Gastrocnemius medialis (tissue), 4 donors: ENCODE data around the gene NSMCE1. TPM values are rescaled to one million over a fixed set of nuclear protein-coding genes. Genes with fewer than 3 reads are reported as not detected.
A peak's percentile ranks its signal among the peaks of the same experiment; 100 is the strongest.
"Not testable (repeated sequence)": the region's sequence is repeated elsewhere in the genome, so short reads cannot be mapped to it uniquely, and the experiment has no call there.

ENCODE experiments used
- ATAC-seq, 2 donors: fragments of 150-250 bp; one replicate each; pipeline ENCODE4 v1.9.1; 2016
- DNase-seq, 2 donors: peaks; one replicate each; pipeline ENCODE4 v3.0.0-alpha.2; 2019
- H3K27ac ChIP-seq, 4 donors: fragments of 200-600 bp; sonication (generic); 1 replicate in 1 of 4; 2 replicates in 3 of 4; pipeline ENCODE4 v1.5.1; 2016 to 2018; ENCODE audit warnings: mild to moderate bottlenecking in 2 of 4, moderate library complexity in 1 of 4
- H3K27me3 ChIP-seq, 3 donors: fragments of 200-600 bp; sonication (generic) in 2 of 3; 1 replicate in 1 of 3; 2 replicates in 2 of 3; pipeline versions ENCODE4 v1.5.1 to v1.6.0; 2016 to 2019; ENCODE audit warnings: mild to moderate bottlenecking in 1 of 3, moderate library complexity in 1 of 3
- H3K36me3 ChIP-seq, 2 donors: fragments of 200-600 bp; sonication (generic) in 1 of 2; one replicate each; pipeline ENCODE4 v1.5.1; 2017 to 2018
- H3K4me1 ChIP-seq, 2 donors: fragments of 200-600 bp; sonication (generic) in 1 of 2; one replicate each; pipeline ENCODE4 v1.5.1; 2016 to 2017; ENCODE audit warnings: mild to moderate bottlenecking in 2 of 2
- H3K4me3 ChIP-seq, 4 donors: fragments of 200-600 bp; sonication (generic) in 3 of 4; 1 replicate in 1 of 4; 2 replicates in 3 of 4; pipeline ENCODE4 v1.5.1; 2016 to 2019; ENCODE audit warnings: mild to moderate bottlenecking in 2 of 4
- H3K9me3 ChIP-seq, 3 donors: fragments of 200-600 bp; sonication (generic) in 2 of 3; 1 replicate in 1 of 3; 2 replicates in 2 of 3; pipeline ENCODE4 v1.5.1; 2016 to 2019
- CTCF ChIP-seq, 5 experiments: fragments of 450-650 bp in 3 of 5; fragments of 200-600 bp in 2 of 5; sonication (generic) in 2 of 5; IDR thresholded peaks in 4 of 5; conservative IDR thresholded peaks in 1 of 5; 1 replicate in 4 of 5; 2 replicates in 1 of 5; pipeline ENCODE4 v1.5.1; 2016 to 2019; ENCODE audit warnings: antibody characterized with exemption in 5 of 5, mild to moderate bottlenecking in 3 of 5, moderate library complexity in 3 of 5
- POLR2A ChIP-seq, 2 donors: fragments of 450-650 bp; IDR thresholded peaks; one replicate each; pipeline ENCODE4 v1.6.1; 2017; ENCODE audit warnings: antibody characterized with exemption in 2 of 2, mild to moderate bottlenecking in 2 of 2, moderate library complexity in 2 of 2
- in situ Hi-C, 4 donors: fragments of 200-750 bp; cut with MboI; loops; one replicate each; pipeline versions ENCODE4 v1.15.0 to v1.8.0; 2017; ENCODE audit warnings: low sequenced_read_pairs in 4 of 4
- intact Hi-C: fragments of 100-400 bp; cut with DNase I; formaldehyde crosslinking; loops from one replicate; pipeline ENCODE4 v1.15.1; 2023; ENCODE audit warnings: low total_unique reads
- total RNA-seq, 4 donors: library from RNA; depleted of rRNA; stranded (reverse); fragments of >200 nt; gene quantifications; one replicate each; pipeline versions ENCODE4 v1.1.0 to v1.2.3, GENCODE V29; 2016

Gene NSMCE1
- total RNA-seq, 4 donors from 2014 or later: 20.2 to 29.1 (median 22.0) TPM

- no peak for DNase-seq
- H3K36me3 ChIP-seq: no peaks in the 10 kb centered on the region
- peaks cover 0 to 4% of the 10 kb centered on the region in 2 donors for H3K4me1 ChIP-seq
- no peak for ATAC-seq
- H3K27ac ChIP-seq: no peak overlapping the region
- TF ChIP-seq CTCF (IDR thresholded peaks at IDR 0.05 in 4 of 5, conservative IDR thresholded peaks at IDR 0.05 in 1 of 5) (no peak), POLR2A (IDR thresholded peaks at IDR 0.05) (no peak)
- H3K4me3 ChIP-seq: no peak overlapping the region
- intact Hi-C loops (no loop called here), in situ Hi-C loops (no loop called here)
- no peaks in the 10 kb centered on the region for H3K9me3 ChIP-seq
- H3K27me3 ChIP-seq: no peaks in the 10 kb centered on the region
Measured at GRCh38 chr16:27273330-27273669, 4.7 kb upstream of the NSMCE1 start.

- H3K36me3 ChIP-seq, H3K9me3 ChIP-seq, intact Hi-C loops, H3K27me3 ChIP-seq, in situ Hi-C loops, DNase-seq, ATAC-seq, H3K4me3 ChIP-seq, H3K27ac ChIP-seq, H3K4me1 ChIP-seq: not testable (repeated sequence)
Measured at GRCh38 chr16:27272697-27273096, 4.1 kb upstream of the NSMCE1 start.

- Histone ChIP-seq H3K4me3 (no peak overlapping the region), H3K36me3 (no peaks in the 10 kb centered on the region), H3K27ac (no peak overlapping the region), H3K9me3 (no peaks in the 10 kb centered on the region), H3K27me3 (no peaks in the 10 kb centered on the region), H3K4me1 (peaks cover 0 to 8% of the 10 kb centered on the region in 2 donors)
- ATAC-seq (no peak), DNase-seq (no peak)
- in situ Hi-C loops (no loop called here), intact Hi-C loops (no loop called here)
- TF ChIP-seq POLR2A (IDR thresholded peaks at IDR 0.05): no peak
- TF ChIP-seq CTCF (IDR thresholded peaks at IDR 0.05 in 4 of 5, conservative IDR thresholded peaks at IDR 0.05 in 1 of 5): no peak
Measured at GRCh38 chr16:27272076-27272475, 3.5 kb upstream of the NSMCE1 start.

DNA sequence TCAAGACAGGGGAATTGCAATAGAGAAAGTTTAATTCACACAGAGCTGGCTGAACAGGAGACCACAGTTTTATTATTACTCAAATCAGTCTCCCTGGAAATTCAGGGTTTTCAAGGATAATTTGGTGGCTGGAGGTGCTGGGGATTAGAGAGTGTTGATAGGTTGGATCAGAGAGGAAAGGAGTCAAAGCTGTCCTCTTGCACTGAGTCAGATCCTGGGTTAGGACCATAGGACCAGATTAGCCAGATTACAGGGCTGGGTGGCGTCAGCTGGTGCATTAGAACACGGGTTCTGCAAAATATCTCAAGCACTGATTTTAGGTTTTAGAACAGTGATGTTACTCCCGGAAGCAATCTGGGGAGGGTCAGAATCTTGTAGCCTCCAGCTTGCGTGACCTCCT lies 1.8 kb upstream of the NSMCE1 start:
- no peaks in the 10 kb centered on the region for H3K36me3 ChIP-seq
- no peak overlapping the region for H3K27ac ChIP-seq
- ATAC-seq: no peak
- no peak for DNase-seq
- no peaks in the 10 kb centered on the region for H3K9me3 ChIP-seq
- TF ChIP-seq CTCF (IDR thresholded peaks at IDR 0.05 in 4 of 5, conservative IDR thresholded peaks at IDR 0.05 in 1 of 5) (no peak), POLR2A (IDR thresholded peaks at IDR 0.05) (no peak)
- in situ Hi-C loops: no loop called here
- peaks cover 0 to 8% of the 10 kb centered on the region in 2 donors for H3K4me1 ChIP-seq
- H3K27me3 ChIP-seq: no peaks in the 10 kb centered on the region
- no peak overlapping the region for H3K4me3 ChIP-seq
- intact Hi-C loops: no loop called here

DNA sequence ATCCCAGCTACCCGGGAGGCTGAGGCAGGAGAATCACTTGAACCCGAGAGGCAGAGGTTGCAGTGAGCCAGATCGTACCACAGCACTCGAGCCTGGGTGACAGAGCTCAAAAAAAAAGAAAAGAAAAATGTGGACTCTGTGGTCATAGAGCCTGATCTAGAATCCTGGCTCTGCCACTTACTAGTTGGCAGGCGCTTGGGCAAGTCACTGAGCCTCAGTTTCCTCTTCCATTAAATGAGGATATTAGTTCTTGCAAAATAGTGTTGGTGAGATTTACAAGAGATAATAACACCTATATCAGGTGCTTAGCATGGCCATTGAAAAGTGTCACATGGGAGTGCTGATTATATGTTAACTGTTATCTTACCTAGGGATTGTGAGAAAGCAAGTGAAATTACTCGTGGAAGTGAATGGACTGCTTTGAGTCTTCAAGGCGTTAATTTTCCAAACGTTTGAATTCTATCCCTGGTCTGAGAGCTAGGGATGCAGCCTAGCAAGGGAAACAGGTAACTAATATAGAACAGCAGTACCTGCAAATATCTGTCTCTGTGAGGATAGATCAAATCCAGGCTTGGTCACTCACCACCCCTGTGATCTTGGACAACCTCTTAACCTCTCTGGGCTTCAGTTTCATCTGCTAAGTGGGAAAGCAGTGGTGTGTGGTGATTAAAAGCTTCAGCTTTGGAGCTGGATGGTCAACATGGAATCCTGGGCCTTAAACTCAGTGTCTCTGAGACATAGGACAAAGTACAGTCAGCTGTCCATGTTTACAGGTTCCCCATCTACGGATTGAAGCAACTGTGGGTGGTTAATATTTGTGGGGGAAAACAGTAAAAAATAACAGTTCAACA lies 953 bp upstream of the NSMCE1 start:
- Histone ChIP-seq H3K36me3 (no peaks in the 10 kb centered on the region), H3K27me3 (no peaks in the 10 kb centered on the region), H3K27ac (peak overlapping the region in 2 of 4 donors; percentile 80 to 90), H3K4me3 (peak overlapping the region; percentile 72 to 98 (median 84)), H3K9me3 (no peaks in the 10 kb centered on the region), H3K4me1 (peaks cover 0 to 8% of the 10 kb centered on the region in 2 donors)
- intact Hi-C loops: loop anchor here (2.0 kb wide), 1 partner anchor 67 kb away; the partner anchor contains the start of gene KDM8
- DNase-seq (no peak), ATAC-seq (no peak)
- TF ChIP-seq POLR2A (IDR thresholded peaks at IDR 0.05) (no peak), CTCF (IDR thresholded peaks at IDR 0.05 in 4 of 5, conservative IDR thresholded peaks at IDR 0.05 in 1 of 5) (no peak)
- in situ Hi-C loops: no loop called here
